ENCODE results near the gene C1QTNF1.

- TF ChIP-seq CTCF (IDR thresholded peaks at IDR 0.05; ENCODE audit: insufficient read depth, low read length) (no peak), POLR2AphosphoS5 (IDR thresholded peaks at IDR 0.05; ENCODE audit: low read depth) (no peak)
These were observed 60.6 kb downstream of the C1QTNF1 start for GRCh38 chr17:79084291-79085153.
